AG09319 (cell line): Measurements from ENCODE around the gene MUC5B.

Experiments used
- DNase-seq: peaks from one replicate; pipeline ENCODE4 v3.0.0-alpha.2; 2010; ENCODE audit warnings: low read depth; ENCODE audit errors: extremely low read depth
- TF ChIP-seq, protein P1 (sequence below): IDR thresholded peaks from 2 replicates; pipeline ENCODE4 v1.5.1; 2011; ENCODE audit warnings: low read depth, mild to moderate bottlenecking, inconsistent platforms, low read length, moderate library complexity

Gene MUC5B

DNA sequence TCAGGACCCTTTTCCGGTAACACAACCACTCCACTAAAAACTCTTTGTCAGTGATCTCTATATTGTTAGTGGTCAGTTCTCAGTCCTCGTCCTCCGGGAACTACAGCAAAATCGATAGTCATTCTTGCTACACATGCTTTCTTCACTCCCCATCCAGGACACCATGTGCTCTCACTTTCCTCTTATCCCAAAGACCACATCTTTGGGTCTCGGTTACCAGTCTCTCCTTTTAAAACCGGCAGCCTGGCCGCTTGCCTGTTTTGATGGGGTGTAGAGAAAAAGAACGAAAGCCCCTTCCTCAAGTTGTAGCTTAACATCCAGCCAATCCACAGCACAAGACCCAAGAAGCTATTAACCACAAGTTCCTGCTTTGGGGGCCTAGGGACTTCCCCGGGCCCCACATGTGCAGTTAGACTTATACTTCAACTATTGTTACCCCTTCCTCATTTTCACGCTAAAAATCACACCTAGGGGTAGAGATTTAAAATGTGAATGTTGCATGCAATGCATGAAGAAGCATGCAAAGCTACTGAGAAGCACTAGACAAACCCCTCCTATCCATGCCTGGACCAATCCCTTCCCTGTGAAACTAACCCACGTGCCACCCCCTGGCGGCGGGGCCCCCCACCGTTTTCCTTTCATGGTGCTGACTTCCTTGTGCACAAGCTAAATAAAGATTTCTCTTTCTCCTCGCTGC lies 88.1 kb downstream of the MUC5B start:
- TF ChIP-seq, protein P1, sequence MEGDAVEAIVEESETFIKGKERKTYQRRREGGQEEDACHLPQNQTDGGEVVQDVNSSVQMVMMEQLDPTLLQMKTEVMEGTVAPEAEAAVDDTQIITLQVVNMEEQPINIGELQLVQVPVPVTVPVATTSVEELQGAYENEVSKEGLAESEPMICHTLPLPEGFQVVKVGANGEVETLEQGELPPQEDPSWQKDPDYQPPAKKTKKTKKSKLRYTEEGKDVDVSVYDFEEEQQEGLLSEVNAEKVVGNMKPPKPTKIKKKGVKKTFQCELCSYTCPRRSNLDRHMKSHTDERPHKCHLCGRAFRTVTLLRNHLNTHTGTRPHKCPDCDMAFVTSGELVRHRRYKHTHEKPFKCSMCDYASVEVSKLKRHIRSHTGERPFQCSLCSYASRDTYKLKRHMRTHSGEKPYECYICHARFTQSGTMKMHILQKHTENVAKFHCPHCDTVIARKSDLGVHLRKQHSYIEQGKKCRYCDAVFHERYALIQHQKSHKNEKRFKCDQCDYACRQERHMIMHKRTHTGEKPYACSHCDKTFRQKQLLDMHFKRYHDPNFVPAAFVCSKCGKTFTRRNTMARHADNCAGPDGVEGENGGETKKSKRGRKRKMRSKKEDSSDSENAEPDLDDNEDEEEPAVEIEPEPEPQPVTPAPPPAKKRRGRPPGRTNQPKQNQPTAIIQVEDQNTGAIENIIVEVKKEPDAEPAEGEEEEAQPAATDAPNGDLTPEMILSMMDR = no peak
- no peak for DNase-seq
